Epithelial cell of esophagus (primary cell): ENCODE measurements around the gene PMEPA1.

Experiments used
- DNase-seq: peaks from one replicate; pipeline ENCODE4 v3.0.0; 2010; ENCODE audit warnings: low read depth
- H3K4me3 ChIP-seq: 2 replicates; pipeline ENCODE4 v1.5.1; 2011; ENCODE audit warnings: mild to moderate bottlenecking, low read length, control low read depth
- TF ChIP-seq, protein P1 (sequence below): IDR thresholded peaks from 2 replicates; pipeline ENCODE4 v1.5.1; 2011; ENCODE audit warnings: low read depth, mild to moderate bottlenecking, low read length, control low read depth, inconsistent platforms; ENCODE audit not compliant: insufficient read depth; ENCODE audit errors: missing control alignments

The PMEPA1 gene

DNA sequence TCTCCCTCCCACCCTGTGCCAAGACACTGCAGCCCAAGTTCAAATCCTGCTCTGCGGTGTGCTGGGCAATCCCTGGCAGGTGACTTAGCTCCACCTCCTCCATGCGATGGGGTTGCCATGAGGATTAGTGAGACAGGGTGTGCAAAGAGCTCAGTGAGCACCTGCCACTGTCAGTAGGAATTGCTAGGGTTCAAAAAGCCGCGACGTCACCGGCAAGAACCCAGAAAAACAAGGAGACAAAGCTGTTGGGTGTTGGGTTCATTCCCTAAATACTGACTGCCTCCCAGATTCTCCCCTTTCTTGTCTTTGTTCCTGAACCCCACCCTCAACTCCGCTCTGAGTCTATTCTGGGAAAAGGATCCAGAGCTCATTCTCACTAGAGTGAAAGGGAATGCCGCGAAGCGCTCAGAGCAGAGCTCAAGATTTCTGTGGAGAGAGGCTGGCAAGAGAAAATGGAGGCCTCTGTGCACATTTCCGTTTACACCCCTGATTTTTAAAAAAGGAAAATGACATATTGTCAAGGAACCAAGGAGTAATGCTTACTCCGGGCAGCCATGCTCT lies 13.3 kb downstream of the PMEPA1 start:
- DNase-seq = no peak
- H3K4me3 ChIP-seq = no peak overlapping the region
- TF ChIP-seq, protein P1, sequence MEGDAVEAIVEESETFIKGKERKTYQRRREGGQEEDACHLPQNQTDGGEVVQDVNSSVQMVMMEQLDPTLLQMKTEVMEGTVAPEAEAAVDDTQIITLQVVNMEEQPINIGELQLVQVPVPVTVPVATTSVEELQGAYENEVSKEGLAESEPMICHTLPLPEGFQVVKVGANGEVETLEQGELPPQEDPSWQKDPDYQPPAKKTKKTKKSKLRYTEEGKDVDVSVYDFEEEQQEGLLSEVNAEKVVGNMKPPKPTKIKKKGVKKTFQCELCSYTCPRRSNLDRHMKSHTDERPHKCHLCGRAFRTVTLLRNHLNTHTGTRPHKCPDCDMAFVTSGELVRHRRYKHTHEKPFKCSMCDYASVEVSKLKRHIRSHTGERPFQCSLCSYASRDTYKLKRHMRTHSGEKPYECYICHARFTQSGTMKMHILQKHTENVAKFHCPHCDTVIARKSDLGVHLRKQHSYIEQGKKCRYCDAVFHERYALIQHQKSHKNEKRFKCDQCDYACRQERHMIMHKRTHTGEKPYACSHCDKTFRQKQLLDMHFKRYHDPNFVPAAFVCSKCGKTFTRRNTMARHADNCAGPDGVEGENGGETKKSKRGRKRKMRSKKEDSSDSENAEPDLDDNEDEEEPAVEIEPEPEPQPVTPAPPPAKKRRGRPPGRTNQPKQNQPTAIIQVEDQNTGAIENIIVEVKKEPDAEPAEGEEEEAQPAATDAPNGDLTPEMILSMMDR = no peak

DNA sequence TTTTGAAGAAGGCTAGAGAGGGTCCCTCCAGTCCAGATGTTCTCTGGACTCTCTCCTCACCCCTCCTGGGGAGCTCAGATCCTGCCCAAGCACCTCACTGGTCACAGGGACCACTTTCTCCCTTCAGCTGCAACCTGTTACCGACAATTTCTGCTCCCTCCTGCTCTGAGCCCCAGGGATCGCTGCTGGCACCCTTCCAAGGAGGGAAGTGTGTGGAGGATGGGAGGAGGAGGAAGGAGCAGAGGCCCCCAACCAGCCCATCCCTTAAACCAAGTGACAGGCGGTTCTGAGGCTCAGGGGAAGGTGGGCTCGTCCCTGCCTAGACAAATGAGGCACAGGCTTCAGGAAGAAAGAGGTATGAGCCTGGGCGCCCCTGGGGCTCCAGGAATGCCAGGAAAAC lies 13.9 kb downstream of the PMEPA1 start:
- DNase-seq = no peak
- TF ChIP-seq, protein P1 = no peak

DNA sequence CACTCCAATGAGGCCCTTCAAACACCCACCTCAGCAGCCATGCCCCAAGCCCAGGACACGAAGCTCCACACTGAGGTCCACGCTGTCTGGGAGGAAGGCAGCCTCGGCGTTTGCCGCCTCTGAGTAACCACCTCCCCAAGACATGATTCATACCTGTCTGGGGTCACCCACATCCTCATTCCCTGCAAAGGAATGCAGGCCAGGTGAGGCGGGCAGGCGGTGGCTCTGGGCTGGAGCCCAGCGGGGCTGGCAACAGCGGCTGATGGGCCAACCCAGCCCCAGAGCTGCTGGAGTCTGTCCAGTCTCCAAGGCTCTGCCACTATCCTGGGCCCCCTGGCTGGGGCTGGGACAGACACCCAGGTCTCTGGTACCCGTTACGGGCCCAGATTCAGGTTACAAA lies 14.8 kb downstream of the PMEPA1 start:
- no peak overlapping the region for H3K4me3 ChIP-seq
- DNase-seq = peak; percentile 95
- TF ChIP-seq, protein P1 = no peak

More for the DNA sequence above, 13.9 kb downstream of the PMEPA1 start:
- no peak overlapping the region for H3K4me3 ChIP-seq

DNA sequence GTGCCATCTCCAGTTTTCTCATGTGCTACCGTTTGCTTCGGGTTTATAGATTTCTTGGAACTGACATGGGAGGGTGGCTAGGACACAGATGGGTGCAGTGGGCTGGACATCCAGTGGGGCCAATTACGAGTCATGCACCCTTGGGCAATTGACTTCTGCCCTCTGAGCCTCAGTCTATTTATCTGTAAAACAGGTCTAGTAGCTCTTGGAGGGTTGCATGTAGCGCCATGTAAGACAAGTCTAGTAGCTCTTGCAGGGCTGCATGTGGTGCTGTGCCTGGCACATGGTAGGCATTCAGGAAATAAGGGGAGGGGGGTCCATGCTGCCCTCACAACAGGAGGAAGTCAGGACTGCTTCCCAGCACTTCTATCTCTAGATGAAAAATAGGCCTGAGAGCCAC lies 15.3 kb downstream of the PMEPA1 start:
- H3K4me3 ChIP-seq = no peak overlapping the region
- TF ChIP-seq, protein P1 = no peak
- DNase-seq = no peak

DNA sequence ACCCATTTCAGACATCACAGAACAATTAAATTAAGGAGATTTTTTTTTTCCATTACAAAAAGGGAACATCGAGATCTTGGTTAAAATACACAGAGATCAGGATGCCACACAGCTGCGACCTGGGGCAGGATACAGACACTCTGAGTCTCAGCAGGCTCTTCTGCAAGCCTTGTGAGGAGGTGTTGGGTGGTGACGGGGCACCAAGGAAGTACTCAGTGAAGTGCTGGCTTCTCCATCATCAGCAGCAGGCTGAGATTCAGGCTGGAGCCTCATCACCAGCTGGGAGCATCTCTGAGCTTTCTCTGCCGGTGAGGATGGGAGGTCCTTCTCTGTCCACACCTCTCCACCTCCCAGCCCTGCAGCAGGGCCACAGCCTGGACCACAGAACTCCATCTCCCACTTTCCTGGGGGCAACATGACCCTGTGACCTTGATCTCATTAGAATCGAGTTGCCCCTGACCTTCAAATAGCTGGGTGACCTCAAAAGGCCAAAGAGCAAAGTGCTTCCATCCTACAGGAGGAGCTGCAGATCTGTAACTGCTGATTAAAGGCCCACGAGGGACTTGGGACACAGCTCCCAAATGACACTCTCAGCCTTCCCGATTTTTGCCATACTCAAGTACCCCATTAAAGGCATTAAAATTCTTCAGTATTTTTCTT lies 16.0 kb downstream of the PMEPA1 start:
- peak; percentile 51 for DNase-seq
- no peak overlapping the region for H3K4me3 ChIP-seq
- TF ChIP-seq, protein P1 = no peak

DNA sequence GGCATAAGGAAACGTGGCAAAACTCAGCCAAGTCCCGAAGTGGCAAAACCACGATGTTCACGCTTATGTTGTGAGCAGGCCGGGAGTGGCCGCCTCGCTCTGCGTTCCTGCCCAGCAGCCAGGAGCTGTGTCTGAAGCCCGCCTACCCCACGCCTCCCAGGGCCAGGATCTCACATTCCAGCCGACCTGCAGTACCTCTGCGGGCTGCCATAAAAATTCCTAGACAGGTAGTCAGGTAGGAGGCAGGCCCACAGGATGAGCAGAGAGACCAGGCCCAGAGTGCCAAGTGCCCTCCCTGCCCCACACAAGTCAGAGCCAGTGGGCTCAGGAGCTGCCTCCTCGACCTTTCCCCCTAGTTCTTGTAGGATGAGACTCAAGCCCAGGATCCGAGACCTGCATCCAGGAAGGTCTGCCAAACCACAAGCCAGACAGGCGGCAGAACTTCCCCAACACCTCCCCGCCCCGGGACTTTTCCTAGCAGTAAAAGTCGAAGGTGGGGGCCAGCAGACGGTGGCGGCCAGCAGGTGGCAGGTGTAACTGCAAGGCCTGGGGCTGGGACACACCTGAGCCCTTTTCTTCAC lies 16.7 kb downstream of the PMEPA1 start:
- no peak overlapping the region for H3K4me3 ChIP-seq
- TF ChIP-seq, protein P1 = peak; percentile 54
- peak; percentile 97 for DNase-seq
